Measurements from ENCODE around the gene C1orf141.

DNA sequence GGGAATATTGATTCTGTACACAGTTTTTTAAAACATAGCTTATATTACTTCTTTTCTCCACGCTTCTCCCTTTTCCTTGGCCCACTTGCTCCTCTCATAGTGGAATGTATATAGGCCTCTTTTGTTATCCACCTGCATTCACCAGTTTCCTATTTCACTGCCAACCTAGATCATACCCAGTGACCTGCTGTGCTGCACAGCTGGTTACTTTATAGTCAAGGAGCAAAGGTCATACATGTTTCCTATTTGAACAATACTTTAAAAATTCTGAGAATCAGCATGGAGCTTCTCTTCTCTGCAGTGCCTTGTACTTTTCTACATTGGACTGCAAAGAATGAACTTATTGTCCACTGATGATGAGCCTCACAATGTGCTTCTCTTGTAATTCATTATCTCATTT, 76.5 kb downstream of the C1orf141 start:
- no peak for TF ChIP-seq POLR2A (IDR thresholded peaks at IDR 0.05; ENCODE audit: low read depth, low read length)
- TF ChIP-seq SPI1 (IDR thresholded peaks at IDR 0.05; ENCODE audit: low read depth, low read length), result no peak
- TF ChIP-seq POLR2AphosphoS5 (IDR thresholded peaks at IDR 0.05; ENCODE audit: low read depth, low read length), result no peak
- TF ChIP-seq POU2F2 (IDR thresholded peaks at IDR 0.05; ENCODE audit: low read depth, low read length), result no peak
- no peak for TF ChIP-seq TAF1 (IDR thresholded peaks at IDR 0.05; ENCODE audit: low read depth, low read length)

Measured in GM12891 (cell line).